Hippocampal formation (tissue), 2 donors: ENCODE data around the gene SPDYE2B.
"Not testable (repeated sequence)": the region's sequence is repeated elsewhere in the genome, so short reads cannot be mapped to it uniquely, and the experiment has no call there.

Experiments
- DNase-seq, 2 donors: peaks; one replicate each; lab custom pipeline; 2025; lab: John Stamatoyannopoulos, UW

The SPDYE2B gene, protein sequence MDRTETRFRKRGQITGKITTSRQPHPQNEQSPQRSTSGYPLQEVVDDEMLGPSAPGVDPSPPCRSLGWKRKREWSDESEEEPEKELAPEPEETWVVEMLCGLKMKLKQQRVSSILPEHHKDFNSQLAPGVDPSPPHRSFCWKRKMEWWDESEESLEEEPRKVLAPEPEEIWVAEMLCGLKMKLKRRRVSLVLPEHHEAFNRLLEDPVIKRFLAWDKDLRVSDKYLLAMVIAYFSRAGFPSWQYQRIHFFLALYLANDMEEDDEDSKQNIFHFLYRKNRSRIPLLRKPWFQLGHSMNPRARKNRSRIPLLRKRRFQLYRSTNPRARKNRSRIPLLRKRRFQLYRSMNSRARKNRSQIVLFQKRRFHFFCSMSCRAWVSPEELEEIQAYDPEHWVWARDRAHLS

DNA sequence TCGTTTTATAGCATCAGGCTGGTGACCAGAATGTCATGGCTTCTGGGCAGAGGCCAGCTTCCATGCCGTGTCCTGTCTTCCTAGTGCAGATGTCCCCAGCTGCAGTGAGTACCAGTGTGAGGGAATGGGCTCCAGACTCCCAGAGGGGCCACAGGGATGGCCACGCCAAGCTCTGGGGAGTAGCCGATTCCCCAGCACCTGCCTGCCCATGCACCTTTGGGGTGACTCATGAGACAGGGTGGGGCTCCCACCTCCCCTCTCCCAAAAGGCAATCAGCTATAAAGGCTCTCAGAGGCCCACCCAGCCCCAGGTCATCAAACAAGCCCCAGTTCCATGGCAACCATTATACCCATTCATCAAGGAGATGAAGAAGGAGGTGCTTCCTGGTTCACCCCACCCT, at the start of gene SPDYE2B:
Gene SPDYE2B, plus strand, starts transcription at position 396 of the 400 bp plus-strand sequence. CDS start 2,030 bp downstream, outside the sequence.
- DNase-seq, result not testable (repeated sequence)

DNA sequence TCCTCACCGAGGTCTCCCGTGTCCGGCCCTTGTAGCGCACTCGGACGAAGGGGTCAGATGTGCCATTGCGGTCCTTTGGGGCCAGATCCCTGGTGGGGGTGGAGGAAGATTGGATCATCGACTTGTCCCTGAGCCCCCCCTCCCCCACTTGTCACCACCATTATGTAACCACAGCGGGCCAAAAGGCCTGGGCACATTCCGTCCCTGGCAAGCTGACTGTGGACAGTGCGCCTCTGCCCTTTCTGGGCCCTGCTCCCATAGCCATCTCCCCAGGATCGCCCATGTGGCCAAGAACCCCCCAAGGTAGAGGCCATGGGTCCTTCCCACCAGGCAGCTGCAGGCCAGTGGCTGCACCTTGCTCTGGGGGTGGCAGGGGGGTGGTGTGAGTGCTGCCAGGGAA, 47.8 kb upstream of the SPDYE2B start:
- not testable (repeated sequence) for DNase-seq

DNA sequence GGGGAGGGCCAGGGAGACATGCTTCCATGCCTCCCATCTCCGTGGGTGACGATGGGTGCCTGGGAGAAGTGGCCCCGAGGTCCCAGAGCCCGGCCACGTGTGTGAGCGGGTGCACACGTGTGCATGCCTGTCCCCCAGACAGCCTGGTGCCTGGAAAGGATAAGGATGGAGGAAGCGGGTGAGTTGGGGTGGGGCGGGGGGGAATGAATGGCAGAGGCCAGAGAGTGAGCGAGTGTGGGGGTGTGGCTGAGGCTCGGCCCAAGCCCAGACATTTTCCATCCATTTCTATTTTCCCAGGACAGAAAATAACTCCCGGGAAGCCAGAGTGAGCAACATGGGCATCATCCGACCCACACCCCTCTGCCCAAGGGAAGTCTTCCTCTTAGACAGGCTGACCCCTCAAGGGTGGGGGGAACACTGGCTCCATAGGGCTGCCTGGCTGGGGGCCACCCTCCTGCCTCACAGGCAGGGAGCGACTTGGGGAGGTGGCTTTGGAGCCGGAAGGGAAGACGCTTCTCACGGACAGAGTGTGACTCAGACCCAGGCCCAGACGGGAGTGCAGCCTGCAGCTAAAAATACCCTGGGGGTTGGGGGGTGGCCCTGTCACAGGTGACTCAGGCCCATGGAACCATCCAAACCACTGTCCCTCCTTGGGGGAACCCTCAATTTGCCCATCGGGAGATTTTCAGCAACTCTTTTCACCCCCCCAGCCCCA, 45.5 kb upstream of the SPDYE2B start:
- DNase-seq, result not testable (repeated sequence)

DNA sequence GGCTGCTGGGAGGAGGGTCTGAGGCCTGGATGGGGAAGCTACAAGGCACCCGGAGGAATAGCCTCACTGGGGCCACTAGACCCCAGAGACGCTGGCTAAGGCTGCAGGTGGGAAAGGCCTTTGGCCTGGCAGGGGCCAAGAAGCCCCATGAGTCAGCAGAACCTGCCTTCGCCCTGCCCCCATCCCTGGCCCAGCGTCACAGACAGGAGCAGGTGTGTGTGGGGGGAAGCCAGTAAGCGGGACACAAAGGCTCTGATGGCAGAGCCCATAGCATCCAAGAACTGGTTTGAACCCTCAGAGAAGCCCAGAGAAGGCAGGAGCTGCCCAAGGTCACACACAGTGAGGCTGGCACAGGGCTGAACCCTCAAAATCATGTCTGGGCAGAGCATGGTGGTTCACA, 43.3 kb upstream of the SPDYE2B start:
- not testable (repeated sequence) for DNase-seq

DNA sequence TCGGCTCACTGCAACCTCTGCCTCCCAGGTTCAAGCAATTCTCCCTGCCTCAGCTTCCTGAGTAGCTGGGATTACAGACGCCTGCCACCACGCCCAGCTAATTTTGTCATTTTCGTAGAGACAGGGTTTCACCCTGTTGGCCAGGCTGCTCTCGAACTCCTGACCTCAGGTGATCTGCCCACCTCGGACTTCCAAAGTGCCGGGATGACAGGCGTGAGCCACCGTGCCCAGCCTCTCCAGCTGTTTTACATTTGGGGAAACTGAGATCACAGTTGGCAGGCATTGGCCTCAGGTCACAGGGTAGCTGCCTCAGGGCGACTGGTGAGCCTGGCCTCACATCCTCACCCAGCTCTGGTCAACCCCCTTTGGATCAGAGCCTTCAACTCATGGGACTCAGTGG, 40.4 kb upstream of the SPDYE2B start:
- not testable (repeated sequence) for DNase-seq

DNA sequence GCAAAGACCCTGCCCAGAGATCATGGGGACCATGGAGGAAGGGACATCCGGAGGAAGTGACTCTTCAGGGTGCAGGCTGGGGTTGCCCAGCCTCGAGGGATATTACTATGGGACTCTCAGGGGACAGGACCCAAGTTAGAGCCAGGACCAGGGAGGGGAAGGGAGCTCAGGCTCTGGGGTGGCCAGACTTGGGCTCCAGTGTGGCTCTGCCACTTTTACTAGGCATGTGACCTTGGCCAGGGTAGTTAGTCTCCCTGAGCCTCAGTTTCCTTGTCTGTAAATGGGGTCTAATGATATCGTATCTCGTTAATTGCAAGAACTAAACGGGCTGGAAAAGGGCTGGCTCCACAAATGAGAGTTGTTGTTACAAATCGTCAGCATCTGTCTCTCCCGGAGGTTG, 39.7 kb upstream of the SPDYE2B start:
- DNase-seq, result not testable (repeated sequence)

DNA sequence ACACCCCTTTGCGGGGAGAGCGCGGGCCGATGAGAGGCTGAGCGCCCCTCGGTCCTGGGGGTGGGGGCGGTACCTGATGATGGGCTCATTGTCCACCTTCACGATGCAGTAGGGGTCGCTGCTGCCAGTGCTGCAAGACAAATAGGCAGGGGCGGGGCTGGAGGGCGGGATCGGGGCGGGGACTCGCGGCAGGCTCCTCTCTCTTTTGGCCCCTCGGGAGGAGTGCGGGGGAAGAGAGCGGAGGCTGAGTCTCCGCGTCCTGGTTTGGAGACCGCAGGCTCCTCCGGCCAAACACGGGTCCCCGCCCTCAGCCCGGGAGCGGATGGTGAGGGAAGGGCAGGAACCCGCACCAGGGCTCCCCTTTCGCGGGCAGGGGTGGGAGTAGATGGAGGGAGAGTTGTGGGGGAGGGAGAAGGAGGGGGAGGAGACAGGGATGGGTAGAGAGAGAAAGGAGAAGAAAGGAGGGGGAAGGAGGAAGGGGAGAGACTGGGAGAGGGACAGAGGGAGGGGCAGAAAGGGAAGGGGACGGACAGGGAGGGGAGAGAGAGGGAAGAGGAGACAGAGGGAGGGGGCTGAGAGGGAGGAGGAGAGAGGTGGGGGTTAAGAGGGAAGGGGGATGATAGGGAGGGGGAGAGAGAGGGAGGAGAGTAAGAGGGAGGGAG, 39.0 kb upstream of the SPDYE2B start:
- DNase-seq, result not testable (repeated sequence)

DNA sequence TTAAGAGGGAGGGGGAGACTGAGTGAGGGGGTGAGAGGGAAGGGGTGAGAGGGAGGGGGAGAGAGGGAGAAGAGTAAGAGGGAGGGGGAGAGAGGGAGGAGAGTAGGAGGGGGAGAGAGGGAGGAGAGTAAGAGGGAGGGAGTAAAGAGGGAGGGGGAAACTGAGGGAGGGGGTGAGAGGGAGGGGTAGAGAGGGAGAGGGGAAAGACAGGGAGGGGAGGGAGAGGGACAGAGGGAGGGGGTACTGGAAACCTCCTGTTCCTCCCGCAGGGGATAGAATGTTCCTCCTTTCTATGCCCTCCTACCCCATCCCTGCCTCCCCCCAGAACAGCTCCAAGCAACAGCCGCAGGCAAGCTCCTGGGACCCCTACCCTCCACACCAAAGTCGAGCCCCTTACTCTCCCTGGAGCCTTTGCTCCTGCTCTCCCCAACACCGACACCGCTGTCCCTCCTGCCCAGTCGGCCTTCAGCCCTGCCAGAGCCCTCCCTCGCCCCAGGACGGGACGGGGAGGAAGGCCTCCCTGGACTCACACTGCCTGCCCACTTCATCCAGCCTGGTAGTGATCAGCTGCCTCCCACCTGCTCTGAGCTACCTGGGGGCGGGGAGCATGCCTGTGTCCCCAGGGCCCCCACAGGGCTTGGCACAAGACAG, 38.3 kb upstream of the SPDYE2B start:
- DNase-seq, result not testable (repeated sequence)

DNA sequence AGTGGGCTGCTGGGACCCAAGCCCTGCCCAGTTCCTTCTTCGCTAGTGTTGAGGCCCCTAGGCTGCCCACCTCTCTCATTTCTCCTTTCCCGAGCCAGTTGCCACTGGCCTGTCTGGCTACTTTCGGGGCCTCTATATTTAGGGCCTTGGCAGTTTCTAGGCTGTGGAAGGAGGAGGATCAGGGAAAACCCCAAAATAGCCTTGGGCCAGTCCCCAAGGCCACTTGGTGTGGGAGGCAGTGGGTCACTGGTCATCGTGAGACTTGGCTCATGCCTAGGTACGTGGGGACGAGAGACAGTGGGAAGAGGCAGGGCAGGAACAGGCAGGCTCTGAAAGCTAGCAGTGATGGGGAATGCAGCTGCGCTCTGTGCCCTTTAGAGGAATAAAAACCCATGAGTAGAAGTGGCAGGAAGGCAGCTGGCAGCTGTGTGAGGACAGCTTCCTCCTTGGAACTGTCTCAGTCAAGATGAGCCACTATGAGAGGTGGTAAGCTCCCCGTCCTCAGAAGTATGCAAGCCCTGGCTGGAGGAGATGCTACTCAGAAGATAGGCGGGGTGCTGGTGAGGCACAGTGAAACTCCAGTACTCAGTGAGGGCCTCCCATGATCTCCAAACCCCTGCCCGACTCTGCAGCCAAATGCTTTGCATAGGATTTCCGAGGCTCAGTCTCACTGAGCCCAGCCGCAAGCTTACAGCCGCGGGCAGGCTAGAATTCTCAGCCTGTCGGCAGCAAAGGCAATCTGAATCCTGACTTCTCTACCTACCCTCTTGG, 36.4 kb upstream of the SPDYE2B start:
- not testable (repeated sequence) for DNase-seq

DNA sequence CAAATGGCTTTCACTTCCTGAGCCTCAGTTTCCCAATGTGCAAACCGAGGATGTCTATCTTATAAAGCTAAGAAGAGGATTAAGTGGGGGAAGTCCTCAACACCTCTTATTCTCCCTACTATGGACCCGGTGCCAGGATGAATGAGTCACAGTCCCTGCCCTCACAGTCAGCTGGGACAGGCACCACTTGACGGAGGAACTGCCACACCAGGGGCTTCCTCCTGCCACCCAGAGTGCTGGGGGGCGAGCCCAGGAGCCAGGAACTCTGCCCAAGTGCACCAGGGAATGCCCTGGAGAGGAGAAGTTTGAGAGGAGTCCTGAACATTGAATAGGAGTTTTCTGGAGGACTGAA, 35.8 kb upstream of the SPDYE2B start:
- not testable (repeated sequence) for DNase-seq

DNA sequence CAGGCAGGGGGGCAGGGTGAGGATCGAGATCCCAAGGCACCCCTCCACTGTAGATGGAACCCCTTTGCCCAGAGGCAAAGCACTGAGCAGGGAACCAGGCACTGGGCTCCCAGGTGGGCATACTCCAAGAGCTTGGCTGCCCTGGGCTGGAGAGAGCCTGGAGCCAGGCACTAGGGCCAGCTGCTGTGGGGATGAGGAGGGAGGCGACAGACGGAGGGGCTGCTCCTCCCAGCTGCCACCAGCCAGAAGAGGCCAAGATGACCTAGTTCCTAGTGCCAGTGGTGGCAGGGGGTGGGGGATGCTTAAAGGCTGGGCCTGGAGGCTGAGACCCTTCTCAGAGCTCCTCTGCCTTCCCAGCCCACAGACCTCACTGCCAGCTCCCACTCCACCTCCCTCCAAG, 35.2 kb upstream of the SPDYE2B start:
- not testable (repeated sequence) for DNase-seq

DNA sequence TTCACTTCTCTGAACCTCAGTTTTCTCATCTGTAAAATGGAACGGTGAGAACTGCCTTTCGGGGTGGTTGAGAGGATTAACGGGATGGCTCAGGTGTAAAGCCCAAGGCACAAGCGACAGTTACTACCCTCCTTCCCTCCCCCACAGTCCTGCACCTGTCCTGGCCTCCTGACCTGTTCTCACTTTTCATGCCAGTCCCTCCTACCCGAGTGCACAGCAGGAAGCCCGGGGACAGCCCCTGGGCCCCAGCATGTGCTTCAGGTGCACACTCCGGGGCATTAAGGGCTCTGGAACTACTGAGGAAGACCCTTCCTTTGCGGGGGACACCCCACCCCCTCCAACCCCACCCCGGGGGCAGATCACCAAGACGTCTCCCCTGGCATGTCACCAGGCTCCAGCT, 34.2 kb upstream of the SPDYE2B start:
- DNase-seq, result not testable (repeated sequence)

DNA sequence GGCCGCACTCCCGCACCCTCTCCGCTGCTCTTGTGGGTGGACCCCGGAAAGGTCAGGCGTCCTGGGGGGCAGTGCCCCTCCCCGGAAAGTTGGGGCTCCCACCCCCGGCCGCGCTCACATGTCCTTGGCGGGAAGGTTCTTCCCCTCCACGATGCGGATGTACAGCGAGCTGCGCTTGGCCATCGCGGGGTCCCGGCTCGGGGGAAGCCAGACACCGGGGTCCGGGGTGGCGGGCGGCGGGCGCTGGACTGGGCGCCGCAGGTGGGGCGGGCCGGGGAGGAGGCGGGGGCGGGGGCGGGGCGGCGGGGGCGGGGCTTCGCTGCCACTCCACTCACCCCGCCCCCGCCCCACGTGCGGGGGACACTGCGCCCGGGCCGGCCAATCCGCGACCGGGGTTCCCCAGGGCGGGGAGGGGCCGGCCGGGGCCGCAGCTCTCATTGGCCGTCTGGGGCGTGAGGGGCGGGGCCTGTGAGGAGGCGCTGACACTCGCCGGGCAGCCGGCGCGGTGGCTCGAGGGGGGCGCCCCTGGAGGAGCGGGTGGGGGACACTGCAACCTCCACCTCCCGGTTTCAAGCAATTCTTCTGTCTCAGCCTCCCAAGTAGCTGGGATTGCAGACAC, 33.5 kb upstream of the SPDYE2B start, which contains the start of gene RASA4:
Gene RASA4, minus strand, starts transcription at position 250 of the 619 bp plus-strand sequence. Its CDS starts 67 bp downstream, at position 183.
- not testable (repeated sequence) for DNase-seq

DNA sequence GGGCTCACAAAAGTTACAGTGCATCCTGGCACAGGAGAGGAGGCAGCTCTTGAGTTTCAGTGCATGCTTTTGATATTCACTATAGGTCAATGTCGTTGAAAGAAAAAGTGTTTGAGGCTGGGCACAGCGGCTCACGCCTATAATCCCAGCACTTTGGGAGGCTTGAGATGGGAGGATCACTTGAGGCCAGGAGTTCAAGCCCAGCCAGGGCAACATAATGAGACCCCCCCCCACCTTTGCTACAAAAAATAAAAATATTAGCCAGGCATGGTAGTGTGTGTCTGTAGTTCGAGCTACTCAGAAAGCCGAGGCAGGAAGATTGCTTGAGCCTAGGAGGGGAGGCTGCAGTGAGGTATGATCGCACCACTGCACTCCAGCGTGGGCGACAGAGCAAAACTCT, 32.0 kb upstream of the SPDYE2B start:
- DNase-seq, result not testable (repeated sequence)

DNA sequence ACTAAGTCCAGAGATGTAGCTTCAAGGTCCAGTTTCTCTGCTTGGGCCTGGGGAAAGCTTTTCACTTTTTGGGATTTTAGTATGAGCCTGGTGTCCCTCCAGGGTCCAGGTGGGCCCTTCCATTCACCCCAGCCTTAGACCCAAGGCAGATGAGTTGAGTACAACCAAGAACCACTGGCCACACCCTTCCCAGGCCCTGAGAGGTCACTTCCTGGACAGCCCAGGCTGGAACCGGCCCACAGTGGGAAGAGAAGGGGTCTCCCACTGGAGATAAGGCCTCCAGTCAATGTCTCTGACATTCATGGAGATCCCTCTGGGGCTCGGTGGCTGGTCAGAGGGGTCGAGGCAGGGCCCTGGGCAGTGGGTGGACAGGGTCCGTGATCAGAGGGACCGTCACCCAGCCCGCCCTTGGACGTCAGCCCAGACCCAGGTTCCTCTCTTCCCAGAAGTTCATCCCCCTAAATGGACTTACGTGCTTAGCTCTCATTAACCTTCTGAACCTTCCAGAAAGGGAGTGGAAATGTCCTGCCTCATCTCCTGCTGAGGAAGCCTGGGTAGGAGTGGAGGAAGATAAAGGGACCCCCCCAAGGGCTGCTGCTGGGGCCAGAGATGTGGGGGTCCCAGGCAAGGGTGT, 22.7 kb upstream of the SPDYE2B start:
- not testable (repeated sequence) for DNase-seq

DNA sequence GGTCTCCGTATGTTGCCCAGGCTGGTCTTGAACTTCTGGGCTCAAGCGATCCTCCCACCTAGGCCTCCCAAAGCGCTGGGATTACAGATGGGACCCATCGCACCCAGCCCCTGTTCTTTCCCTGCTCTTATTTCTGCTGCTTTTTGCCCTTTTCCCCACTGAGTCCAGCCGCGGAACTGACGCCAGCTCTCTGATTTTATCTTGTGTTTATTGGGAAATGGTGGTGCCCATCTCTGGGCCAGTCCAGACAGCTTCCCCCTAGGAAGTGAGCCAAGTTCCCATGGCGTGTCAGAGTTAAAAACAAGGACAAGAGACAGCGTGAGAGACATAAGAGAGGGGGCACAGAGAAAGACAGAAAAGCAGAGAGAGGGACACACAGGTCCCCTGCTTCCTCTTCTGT, 19.5 kb upstream of the SPDYE2B start:
- DNase-seq, result not testable (repeated sequence)

DNA sequence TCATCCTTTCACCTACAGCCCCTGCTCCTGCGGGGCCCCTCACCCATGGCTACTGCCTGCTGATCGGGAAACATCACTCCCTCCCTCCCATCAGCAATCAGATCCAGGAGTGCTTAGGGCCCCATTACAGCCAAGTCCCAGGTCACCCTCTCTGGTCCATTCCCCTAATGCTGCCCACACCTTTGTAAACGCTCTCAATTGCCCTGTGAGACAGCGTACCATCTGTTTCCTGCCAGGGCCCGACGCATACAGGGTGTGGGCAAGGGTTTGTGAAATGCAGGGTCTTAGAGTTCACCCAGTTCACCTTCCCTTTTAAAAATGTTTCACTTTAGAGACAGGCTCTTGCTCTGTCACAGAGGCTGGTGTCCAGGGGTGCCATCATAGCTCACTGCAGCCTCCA, 15.8 kb upstream of the SPDYE2B start:
- not testable (repeated sequence) for DNase-seq

DNA sequence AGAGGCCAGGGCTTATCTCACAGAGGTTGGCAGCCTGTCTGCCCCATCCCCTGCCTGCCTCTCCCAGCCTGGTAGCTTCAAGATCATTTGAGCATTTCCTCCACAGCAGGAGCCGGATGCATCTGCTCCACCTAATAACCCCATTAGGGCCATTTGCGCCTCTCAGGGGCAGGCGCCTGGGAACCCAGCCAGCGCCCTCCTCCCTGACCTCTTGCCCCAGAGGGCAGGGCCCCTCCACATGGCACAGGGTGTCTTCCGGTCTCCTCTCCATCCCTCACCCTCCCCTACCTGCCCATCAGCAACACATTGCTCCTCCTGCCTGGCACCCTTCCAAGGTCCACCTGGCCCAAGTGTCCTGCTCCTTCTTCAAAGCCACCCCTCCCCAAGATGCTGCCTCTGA, 14.8 kb upstream of the SPDYE2B start:
- DNase-seq, result not testable (repeated sequence)

DNA sequence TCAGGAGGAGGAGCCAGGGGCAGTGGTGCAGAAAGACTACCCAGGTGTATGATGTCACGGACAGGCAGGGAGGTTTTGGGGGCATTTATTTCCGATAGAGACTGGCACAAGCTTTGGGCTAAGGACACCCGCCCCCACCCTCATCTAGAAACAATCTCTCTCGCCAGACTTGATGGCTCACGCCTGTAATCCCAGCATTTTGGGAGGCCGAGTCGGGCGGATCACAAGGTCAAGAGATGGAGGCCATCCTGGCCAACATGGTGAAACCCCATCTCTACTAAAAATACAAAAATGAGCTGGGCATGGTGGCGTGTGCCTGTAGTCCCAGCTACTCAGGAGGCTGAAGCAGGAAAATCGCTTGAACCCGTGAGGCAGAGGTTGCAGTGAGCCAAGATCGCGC, 13.2 kb upstream of the SPDYE2B start:
- DNase-seq, result not testable (repeated sequence)

DNA sequence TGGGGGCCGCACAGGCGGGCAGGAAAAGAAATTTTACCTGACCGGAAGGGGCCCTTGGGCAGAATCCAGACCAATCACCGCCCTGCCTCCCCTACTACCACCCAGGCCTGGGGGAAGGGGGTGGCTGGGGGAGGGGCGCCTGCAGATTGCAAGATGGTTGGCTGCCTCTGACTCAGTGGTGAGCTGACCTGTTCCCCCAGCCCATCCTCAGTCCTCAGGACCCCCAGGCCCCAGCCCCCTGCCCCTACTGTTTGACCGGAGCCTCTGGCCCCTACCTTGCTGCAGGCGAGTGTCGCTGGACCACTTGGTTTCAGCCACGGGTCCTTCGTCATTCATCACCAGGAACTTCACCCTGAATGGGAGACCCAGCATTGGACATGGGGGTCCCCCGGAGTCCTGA, 11.3 kb upstream of the SPDYE2B start:
- not testable (repeated sequence) for DNase-seq
